Fibroblast of mammary gland (primary cell): Measurements from ENCODE around the gene SEC62.
A peak's percentile ranks its signal among the peaks of the same experiment; 100 is the strongest.

Experiments used
- DNase-seq: peaks from one replicate; pipeline ENCODE4 v3.0.0-alpha.2; 2010; ENCODE audit warnings: low read depth
- H3K4me3 ChIP-seq: 2 replicates; pipeline ENCODE4 v1.5.1; 2011; ENCODE audit warnings: low read depth, mild to moderate bottlenecking, low read length, moderate library complexity; ENCODE audit not compliant: control insufficient read depth
- CTCF ChIP-seq: conservative IDR thresholded peaks from 2 replicates; pipeline ENCODE4 v1.5.1; 2011; ENCODE audit warnings: low read depth, low read length, inconsistent platforms; ENCODE audit not compliant: control insufficient read depth, insufficient read depth

Gene SEC62

DNA sequence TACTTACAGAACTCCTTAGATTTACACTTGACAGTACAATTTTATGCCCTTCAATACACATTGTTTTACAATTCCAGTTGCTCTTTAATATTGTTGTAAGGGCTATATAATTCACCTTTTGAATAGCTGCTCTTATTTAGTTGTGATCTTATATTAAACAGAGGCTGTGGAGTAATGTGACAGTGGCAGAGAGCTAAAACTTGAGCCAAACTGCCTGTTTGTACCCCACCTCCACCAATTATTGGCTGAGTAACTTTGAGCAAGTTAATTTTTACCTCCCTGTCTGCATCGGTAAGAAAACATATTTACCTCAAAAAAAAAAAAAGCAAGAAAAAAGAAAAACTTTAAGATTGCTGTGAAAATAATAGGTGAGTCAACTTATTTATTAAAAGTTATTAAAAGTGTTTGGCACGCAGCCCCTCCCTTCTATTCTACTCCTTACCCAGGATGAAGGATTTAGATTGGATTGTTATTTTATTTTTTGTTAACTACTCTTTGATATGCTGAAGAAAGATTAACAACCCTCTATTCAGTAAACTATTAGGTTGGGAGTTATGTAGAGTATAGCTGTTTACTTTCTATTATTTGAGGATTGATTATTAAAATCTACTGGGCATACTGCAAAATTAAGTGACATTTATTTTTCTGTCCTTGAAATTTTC is 1.7 kb downstream of the SEC62 start:
- no peak for TF ChIP-seq CTCF
- no peak for DNase-seq
- H3K4me3 ChIP-seq = peak overlapping the region; percentile 92

- DNase-seq = no peak
- no peak for TF ChIP-seq CTCF
- no peak overlapping the region for H3K4me3 ChIP-seq
Observed at GRCh38 chr3:169969174-169970095, 2.8 kb downstream of the SEC62 start.

DNA sequence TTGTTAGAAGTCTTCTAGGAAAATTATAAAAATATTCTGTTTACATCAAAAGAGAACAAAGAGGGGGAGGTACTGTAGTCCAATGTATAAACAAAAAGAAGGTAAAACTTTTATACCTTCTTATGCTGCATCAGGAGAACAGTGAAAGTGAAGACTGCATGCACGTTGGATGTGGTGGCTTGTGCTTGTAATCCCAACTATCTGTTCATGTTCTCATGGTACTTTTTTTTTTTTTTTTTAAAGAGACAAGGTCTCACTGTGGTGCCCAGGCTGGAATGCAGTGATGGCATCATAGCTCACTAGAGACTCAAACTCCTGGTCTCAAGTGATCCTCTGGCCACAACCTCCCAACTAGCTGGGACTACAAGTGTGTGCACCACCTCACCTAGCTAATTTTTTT is 4.2 kb downstream of the SEC62 start:
- TF ChIP-seq CTCF = no peak
- no peak for DNase-seq
- H3K4me3 ChIP-seq = no peak overlapping the region

DNA sequence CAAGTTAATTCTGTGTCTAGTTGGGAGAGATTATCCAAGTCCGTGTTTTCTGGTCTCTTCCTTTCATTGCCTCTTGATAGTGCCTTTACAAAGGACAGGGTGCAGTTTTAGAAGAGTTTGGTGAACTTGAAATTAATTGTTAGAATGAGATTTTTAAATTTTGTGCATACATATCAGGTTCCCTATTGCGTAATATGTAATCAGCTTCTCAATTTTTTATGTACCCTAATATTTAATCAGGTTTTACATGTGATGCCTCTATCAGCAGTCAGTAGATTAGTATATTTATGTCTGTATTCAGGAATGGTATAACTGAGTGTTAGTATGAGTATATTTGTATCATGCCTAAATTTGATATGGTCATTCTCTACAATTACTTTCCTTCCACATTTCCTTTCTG is 4.9 kb downstream of the SEC62 start:
- no peak for TF ChIP-seq CTCF
- H3K4me3 ChIP-seq = no peak overlapping the region
- no peak for DNase-seq

GRCh38 chr3:169980055-169980454 is 13.4 kb downstream of the SEC62 start:
- peak; percentile 61 for DNase-seq
- TF ChIP-seq CTCF = no peak
- no peak overlapping the region for H3K4me3 ChIP-seq

GRCh38 chr3:169984292-169984691 is 17.7 kb downstream of the SEC62 start:
- H3K4me3 ChIP-seq = no peak overlapping the region
- no peak for DNase-seq
- no peak for TF ChIP-seq CTCF
